Activated naive CD4-positive, alpha-beta T cell treated with anti-CD3 and anti-CD28 coated beads, Interleukin-2, amount 10 ng/mL, durations not matched to agents 7 days and 5 days (primary cell): ENCODE measurements around the gene GRB10.

Source experiments
- CTCF ChIA-PET: fragments of 350-600 bp; sonication (Branson Sonifier 250); formaldehyde crosslinking; loops from one replicate; lab custom pipeline; 2021; ENCODE audit warnings: antibody characterized with exemption; lab: Charles Lee
- DNase-seq: peaks from one replicate; pipeline ENCODE4 v3.0.0-alpha.2; 2020
- H3K27ac Mint-ChIP-seq: one replicate; pipeline ENCODE4 v1.8.0; 2021; ENCODE audit warnings: mild to moderate bottlenecking, moderate library complexity, mixed read lengths
- H3K27me3 Mint-ChIP-seq: one replicate; pipeline ENCODE4 v1.8.0; 2021; ENCODE audit warnings: mild to moderate bottlenecking, mixed read lengths
- H3K36me3 Mint-ChIP-seq: one replicate; pipeline ENCODE4 v1.8.0; 2021; ENCODE audit warnings: mixed read lengths
- H3K4me1 Mint-ChIP-seq: one replicate; pipeline ENCODE4 v1.8.0; 2021; ENCODE audit warnings: mixed read lengths
- H3K4me3 Mint-ChIP-seq: one replicate; pipeline ENCODE4 v1.8.0; 2021; ENCODE audit warnings: mild to moderate bottlenecking, moderate library complexity, mixed read lengths
- H3K9me3 Mint-ChIP-seq: one replicate; pipeline ENCODE4 v1.8.0; 2021; ENCODE audit warnings: mixed read lengths

GRB10 gene

GRCh38 chr7:50640256-50640655, 142.4 kb downstream of the GRB10 start:
- Mint-ChIP-seq H3K4me3 (no peak overlapping the region), H3K4me1 (no peaks in the 10 kb centered on the region), H3K36me3 (no peaks in the 10 kb centered on the region), H3K27me3 (peaks cover 14% of the 10 kb centered on the region), H3K9me3 (peaks cover 4% of the 10 kb centered on the region), H3K27ac (no peak overlapping the region)
- DNase-seq = no peak
- CTCF ChIA-PET = interaction anchor here (0.8 to 1.9 kb wide), 9 partner anchors 8 to 548 kb away, joined by 3 to 8 read pairs (median 4); no protein-coding TSS in a partner anchor

GRCh38 chr7:50637725-50638643, 144.7 kb downstream of the GRB10 start:
- Mint-ChIP-seq H3K4me3 (no peak overlapping the region), H3K27ac (no peak overlapping the region), H3K4me1 (no peaks in the 10 kb centered on the region), H3K27me3 (peaks cover 10% of the 10 kb centered on the region), H3K9me3 (peaks cover 4% of the 10 kb centered on the region), H3K36me3 (no peaks in the 10 kb centered on the region)
- DNase-seq = no peak
- CTCF ChIA-PET = interaction anchor here (0.6 kb wide), 2 partner anchors 42 to 197 kb away, joined by 3 read pairs; no protein-coding TSS in a partner anchor

GRCh38 chr7:50634378-50634777, 148.3 kb downstream of the GRB10 start:
- H3K27me3 Mint-ChIP-seq = peaks cover 12% of the 10 kb centered on the region
- no peak overlapping the region for H3K4me3 Mint-ChIP-seq
- H3K36me3 Mint-ChIP-seq = no peaks in the 10 kb centered on the region
- DNase-seq = no peak
- H3K9me3 Mint-ChIP-seq = peaks cover 4% of the 10 kb centered on the region
- CTCF ChIA-PET = interaction anchor here (0.8 to 6.0 kb wide), 10 partner anchors 10 to 542 kb away, joined by 3 to 68 read pairs (median 4); partner anchors contain the start of gene ZPBP
- H3K4me1 Mint-ChIP-seq = no peaks in the 10 kb centered on the region
- no peak overlapping the region for H3K27ac Mint-ChIP-seq

- H3K9me3 Mint-ChIP-seq = peaks cover 4% of the 10 kb centered on the region
- CTCF ChIA-PET = interaction anchor here (0.7 to 6.0 kb wide), 21 partner anchors 10 to 1632 kb away, joined by 3 to 68 read pairs (median 4); partner anchors contain the start of gene ZPBP
- H3K4me1 Mint-ChIP-seq = no peaks in the 10 kb centered on the region
- peaks cover 17% of the 10 kb centered on the region for H3K27me3 Mint-ChIP-seq
- H3K27ac Mint-ChIP-seq = no peak overlapping the region
- DNase-seq = no peak
- H3K4me3 Mint-ChIP-seq = no peak overlapping the region
- no peaks in the 10 kb centered on the region for H3K36me3 Mint-ChIP-seq
Measured at GRCh38 chr7:50633414-50633710, 149.3 kb downstream of the GRB10 start.

GRCh38 chr7:50632561-50633413, 149.9 kb downstream of the GRB10 start:
- peak; percentile 64 for DNase-seq
- CTCF ChIA-PET = interaction anchor here (0.7 to 6.0 kb wide), 29 partner anchors 8 to 1632 kb away, joined by 3 to 68 read pairs (median 3); partner anchors contain the start of gene ZPBP
- H3K4me1 Mint-ChIP-seq = no peaks in the 10 kb centered on the region
- H3K36me3 Mint-ChIP-seq = no peaks in the 10 kb centered on the region
- H3K9me3 Mint-ChIP-seq = peaks cover 4% of the 10 kb centered on the region
- no peak overlapping the region for H3K27ac Mint-ChIP-seq
- H3K27me3 Mint-ChIP-seq = peaks cover 23% of the 10 kb centered on the region
- no peak overlapping the region for H3K4me3 Mint-ChIP-seq

- H3K4me1 Mint-ChIP-seq = no peaks in the 10 kb centered on the region
- no peak overlapping the region for H3K4me3 Mint-ChIP-seq
- peaks cover 18% of the 10 kb centered on the region for H3K27me3 Mint-ChIP-seq
- H3K36me3 Mint-ChIP-seq = no peaks in the 10 kb centered on the region
- DNase-seq = no peak
- no peak overlapping the region for H3K27ac Mint-ChIP-seq
- H3K9me3 Mint-ChIP-seq = peaks cover 3% of the 10 kb centered on the region
- CTCF ChIA-PET = interaction anchor here (0.6 to 6.0 kb wide), 15 partner anchors 9 to 539 kb away, joined by 3 to 68 read pairs (median 3); no protein-coding TSS in a partner anchor
Measured at GRCh38 chr7:50631639-50632038, 151.1 kb downstream of the GRB10 start.

- H3K27ac Mint-ChIP-seq = no peak overlapping the region
- peaks cover 18% of the 10 kb centered on the region for H3K27me3 Mint-ChIP-seq
- H3K36me3 Mint-ChIP-seq = no peaks in the 10 kb centered on the region
- no peaks in the 10 kb centered on the region for H3K4me1 Mint-ChIP-seq
- no peak for DNase-seq
- no peaks in the 10 kb centered on the region for H3K9me3 Mint-ChIP-seq
- H3K4me3 Mint-ChIP-seq = no peak overlapping the region
- CTCF ChIA-PET = interaction anchor here (1.4 to 6.0 kb wide), 8 partner anchors 8 to 164 kb away, joined by 3 to 68 read pairs (median 6); no protein-coding TSS in a partner anchor
Measured at GRCh38 chr7:50631100-50631499, 151.6 kb downstream of the GRB10 start.

GRCh38 chr7:50629238-50629901, 153.3 kb downstream of the GRB10 start:
- no peak overlapping the region for H3K27ac Mint-ChIP-seq
- CTCF ChIA-PET = interaction anchor here (1.0 to 6.0 kb wide), 6 partner anchors 12 to 487 kb away, joined by 3 to 68 read pairs (median 4); no protein-coding TSS in a partner anchor
- no peaks in the 10 kb centered on the region for H3K4me1 Mint-ChIP-seq
- H3K27me3 Mint-ChIP-seq = peaks cover 18% of the 10 kb centered on the region
- no peaks in the 10 kb centered on the region for H3K36me3 Mint-ChIP-seq
- H3K4me3 Mint-ChIP-seq = no peak overlapping the region
- no peak for DNase-seq
- H3K9me3 Mint-ChIP-seq = no peaks in the 10 kb centered on the region

- no peak overlapping the region for H3K4me3 Mint-ChIP-seq
- H3K27ac Mint-ChIP-seq = no peak overlapping the region
Measured at GRCh38 chr7:50628434-50629084, 154.1 kb downstream of the GRB10 start.

GRCh38 chr7:50627824-50628361, 154.8 kb downstream of the GRB10 start:
- CTCF ChIA-PET = no interaction called here
- Mint-ChIP-seq H3K9me3 (no peaks in the 10 kb centered on the region), H3K27ac (no peak overlapping the region), H3K36me3 (no peaks in the 10 kb centered on the region), H3K4me1 (no peaks in the 10 kb centered on the region), H3K4me3 (no peak overlapping the region), H3K27me3 (peaks cover 18% of the 10 kb centered on the region)
- DNase-seq = no peak

More at GRCh38 chr7:50628434-50629084, 154.1 kb downstream of the GRB10 start:
- Mint-ChIP-seq H3K27me3 (peaks cover 18% of the 10 kb centered on the region), H3K9me3 (no peaks in the 10 kb centered on the region), H3K4me1 (no peaks in the 10 kb centered on the region), H3K36me3 (no peaks in the 10 kb centered on the region)
- no peak for DNase-seq
- CTCF ChIA-PET = interaction anchor here (1.0 to 1.7 kb wide), 5 partner anchors 13 to 486 kb away, joined by 3 to 6 read pairs (median 4); no protein-coding TSS in a partner anchor

GRCh38 chr7:50626286-50626685, 156.4 kb downstream of the GRB10 start:
- H3K36me3 Mint-ChIP-seq = no peaks in the 10 kb centered on the region
- H3K9me3 Mint-ChIP-seq = no peaks in the 10 kb centered on the region
- H3K27ac Mint-ChIP-seq = no peak overlapping the region
- DNase-seq = no peak
- CTCF ChIA-PET = interaction anchor here (1.4 to 3.1 kb wide), 2 partner anchors 11 to 53 kb away, joined by 6 to 13 read pairs; no protein-coding TSS in a partner anchor
- H3K4me3 Mint-ChIP-seq = no peak overlapping the region
- no peaks in the 10 kb centered on the region for H3K4me1 Mint-ChIP-seq
- H3K27me3 Mint-ChIP-seq = peaks cover 20% of the 10 kb centered on the region

- no peak for DNase-seq
- Mint-ChIP-seq H3K4me3 (no peak overlapping the region), H3K27ac (no peak overlapping the region), H3K4me1 (no peaks in the 10 kb centered on the region), H3K27me3 (peaks cover 25% of the 10 kb centered on the region), H3K9me3 (no peaks in the 10 kb centered on the region), H3K36me3 (no peaks in the 10 kb centered on the region)
- CTCF ChIA-PET = interaction anchor here (1.4 to 3.1 kb wide), 2 partner anchors 10 to 54 kb away, joined by 6 to 13 read pairs; no protein-coding TSS in a partner anchor
Measured at GRCh38 chr7:50625360-50625759, 157.3 kb downstream of the GRB10 start.
